Esophagus squamous epithelium (tissue), 5 donors: Measurements from ENCODE around the gene ASB9. TPM values are rescaled to one million over a fixed set of nuclear protein-coding genes. Genes with fewer than 3 reads are reported as not detected.

ENCODE experiments used
- DNase-seq: peaks from one replicate; lab custom pipeline; 2025; lab: John Stamatoyannopoulos, UW
- H3K27ac ChIP-seq, 4 donors: fragments of 200-600 bp; sonication (generic); one replicate each; pipeline ENCODE4 v1.5.1; 2016 to 2019; ENCODE audit warnings: mild to moderate bottlenecking in 1 of 4
- H3K27me3 ChIP-seq, 4 donors: fragments of 200-600 bp; sonication (generic); 1 replicate in 3 of 4; 2 replicates in 1 of 4; pipeline versions ENCODE4 v1.5.1 to v1.6.0; 2017 to 2021; ENCODE audit warnings: antibody characterized with exemption in 1 of 4
- H3K36me3 ChIP-seq, 3 donors: fragments of 200-600 bp; sonication (generic); one replicate each; pipeline ENCODE4 v1.5.1; 2016 to 2019
- H3K4me1 ChIP-seq, 3 donors: fragments of 200-600 bp; sonication (generic); one replicate each; pipeline ENCODE4 v1.5.1; 2017 to 2019
- H3K4me3 ChIP-seq, 4 donors: fragments of 200-600 bp; sonication (generic); 1 replicate in 3 of 4; 2 replicates in 1 of 4; pipeline ENCODE4 v1.5.1; 2016 to 2019; ENCODE audit warnings: mild to moderate bottlenecking in 2 of 4, moderate library complexity in 1 of 4
- H3K9me3 ChIP-seq, 3 donors: fragments of 200-600 bp; sonication (generic); one replicate each; pipeline ENCODE4 v1.5.1; 2016 to 2019
- CTCF ChIP-seq, 6 experiments: fragments of 450-650 bp in 4 of 6; fragments of 200-600 bp in 2 of 6; sonication (generic) in 2 of 6; IDR thresholded peaks; one replicate each; pipeline ENCODE4 v1.5.1; 2016 to 2019; ENCODE audit warnings: antibody characterized with exemption in 6 of 6, mild to moderate bottlenecking in 4 of 6, moderate library complexity in 4 of 6
- POLR2A ChIP-seq, 4 donors: fragments of 450-650 bp; IDR thresholded peaks; one replicate each; pipeline ENCODE4 v1.6.1; 2017; ENCODE audit warnings: antibody characterized with exemption in 4 of 4, mild to moderate bottlenecking in 4 of 4, moderate library complexity in 3 of 4
- WGBS, 2 donors: methylation state at CpG; one replicate each; pipeline ENCODE4 v1.1.5; 2018; 5-methylcytosine and 5-hydroxymethylcytosine counted together
- intact Hi-C: fragments of 100-400 bp; cut with DNase I; formaldehyde crosslinking; loops from one replicate; pipeline ENCODE4 v1.15.0; 2022
- total RNA-seq, 4 donors: library from RNA; depleted of rRNA; stranded (reverse); fragments of >200 nt; gene quantifications; one replicate each; pipeline ENCODE4 v1.1.0, GENCODE V29; 2016
- donor health status: DM: yes; HTN: yes; CAD: no.

The ASB9 gene
- total RNA-seq, 4 donors from 2014 or later = 0.15 to 3.4 (median 1.3) TPM

- Histone ChIP-seq H3K27ac (no peak overlapping the region), H3K4me3 (no peak overlapping the region), H3K27me3 (no peaks in the 10 kb centered on the region), H3K4me1 (no peaks in the 10 kb centered on the region), H3K36me3 (no peaks in the 10 kb centered on the region), H3K9me3 (no peaks in the 10 kb centered on the region)
- intact Hi-C loops = no loop called here
- no peak for DNase-seq
- WGBS, 2 donors = 43 to 58% methylated on average over 3 of the region's 3 CpGs
- TF ChIP-seq CTCF (IDR thresholded peaks at IDR 0.05) (no peak), POLR2A (IDR thresholded peaks at IDR 0.05) (no peak)
Measured at GRCh38 chrX:15194146-15194545, 75.7 kb downstream of the ASB9 start.

Other genes starting within 250 kb of the ASB9 start
- not detected for gene ASB11, start 45.6 kb upstream of the ASB9 start, total RNA-seq
- 10 to 100 TPM in 3 of 4 donors, 1 to 10 TPM in 1; 10.0 to 22.5 (median 12.6) TPM for gene PIGA, start 65.4 kb upstream of the ASB9 start, total RNA-seq
- gene VEGFD, start 114.3 kb upstream of the ASB9 start, total RNA-seq = 1 to 10 TPM in 1 of 4 donors, under 1 TPM in 3; 0.13 to 1.1 (median 0.48) TPM
- gene PIR, start 223.2 kb upstream of the ASB9 start, total RNA-seq = 10 to 100 TPM; 22.1 to 56.3 (median 32.5) TPM
- 1 to 10 TPM in 2 of 4 donors, under 1 TPM in 1, not detected in 1; 0.79 to 2.5 (median 1.2) TPM for gene BMX, start 230.7 kb upstream of the ASB9 start, total RNA-seq